Measurements from ENCODE around the gene C1QTNF6.
A peak's percentile ranks its signal among the peaks of the same experiment; 100 is the strongest.

C1QTNF6 gene

DNA sequence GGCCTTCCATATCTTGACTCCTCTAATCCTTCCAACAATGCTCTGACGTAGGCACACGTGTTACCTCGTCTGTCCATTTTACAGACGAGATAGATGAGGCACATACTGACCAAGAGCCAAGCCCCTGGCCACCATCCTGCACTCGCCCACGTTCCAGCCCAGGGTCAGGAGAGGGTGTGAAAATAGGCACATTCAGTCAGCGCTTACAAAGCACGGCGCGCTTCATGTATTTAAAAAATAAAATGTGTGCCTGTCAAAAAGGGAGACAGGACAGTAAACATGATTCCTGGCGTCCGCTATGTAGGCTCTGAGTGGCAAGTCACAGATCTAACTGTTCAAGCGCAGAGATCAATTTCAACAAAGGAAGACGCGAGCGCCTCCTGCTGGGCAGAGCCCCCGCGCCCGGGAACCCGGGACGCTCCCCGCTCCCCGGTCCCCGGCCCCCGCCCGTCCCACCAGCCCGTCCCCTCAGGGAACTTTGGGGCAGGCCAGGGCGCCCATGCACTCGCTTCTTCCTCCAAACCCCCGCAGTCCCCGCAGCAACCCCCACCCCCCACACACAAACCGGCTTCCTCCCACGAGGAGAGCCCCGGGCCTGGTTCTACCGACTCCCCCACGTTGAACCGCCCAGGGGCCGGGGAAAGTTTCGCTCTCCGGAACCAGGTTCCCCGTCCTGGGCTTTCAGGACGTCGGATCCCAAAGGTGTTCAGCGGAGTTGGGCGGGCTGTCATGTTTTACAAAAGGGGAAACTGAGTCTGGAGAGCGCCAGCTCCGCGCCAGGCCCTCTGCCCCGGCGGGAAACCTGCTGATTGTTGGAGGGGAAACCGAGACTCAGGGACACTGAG is 10.4 kb upstream of the C1QTNF6 start:
- 0 out of 2 replicates have a peak, but pooled peaks cover 6% of the 10 kb centered on the region for H3K4me1 ChIP-seq (ENCODE audit: control insufficient read depth, insufficient read depth, low read length)
- H3K36me3 ChIP-seq (ENCODE audit: control insufficient read depth in 2 of 2, insufficient read depth in 1 of 2, low read length in 2 of 2) = no peaks in the 10 kb centered on the region
- peak overlapping the region; percentile 48 for H3K4me3 ChIP-seq (ENCODE audit: low read depth, low read length)
- peak overlapping the region; percentile 92 for H3K27ac ChIP-seq (ENCODE audit: extremely low read depth, low read depth, low read length)
- H3K9me3 ChIP-seq (ENCODE audit: control insufficient read depth, insufficient read depth, low read depth, low read length) = no peaks in the 10 kb centered on the region
- CTCF ChIA-PET = interaction anchor here (0.5 to 3.2 kb wide), 43 partner anchors 9 to 1185 kb away, joined by 3 to 38 read pairs (median 6); partner anchors contain the start of genes IFT27 and KCTD17
- TF ChIP-seq, protein P1, sequence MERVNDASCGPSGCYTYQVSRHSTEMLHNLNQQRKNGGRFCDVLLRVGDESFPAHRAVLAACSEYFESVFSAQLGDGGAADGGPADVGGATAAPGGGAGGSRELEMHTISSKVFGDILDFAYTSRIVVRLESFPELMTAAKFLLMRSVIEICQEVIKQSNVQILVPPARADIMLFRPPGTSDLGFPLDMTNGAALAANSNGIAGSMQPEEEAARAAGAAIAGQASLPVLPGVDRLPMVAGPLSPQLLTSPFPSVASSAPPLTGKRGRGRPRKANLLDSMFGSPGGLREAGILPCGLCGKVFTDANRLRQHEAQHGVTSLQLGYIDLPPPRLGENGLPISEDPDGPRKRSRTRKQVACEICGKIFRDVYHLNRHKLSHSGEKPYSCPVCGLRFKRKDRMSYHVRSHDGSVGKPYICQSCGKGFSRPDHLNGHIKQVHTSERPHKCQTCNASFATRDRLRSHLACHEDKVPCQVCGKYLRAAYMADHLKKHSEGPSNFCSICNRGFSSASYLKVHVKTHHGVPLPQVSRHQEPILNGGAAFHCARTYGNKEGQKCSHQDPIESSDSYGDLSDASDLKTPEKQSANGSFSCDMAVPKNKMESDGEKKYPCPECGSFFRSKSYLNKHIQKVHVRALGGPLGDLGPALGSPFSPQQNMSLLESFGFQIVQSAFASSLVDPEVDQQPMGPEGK (tag by site-specific recombination; IDR thresholded peaks at IDR 0.05) = peak; percentile 67
- TF ChIP-seq, protein P2, sequence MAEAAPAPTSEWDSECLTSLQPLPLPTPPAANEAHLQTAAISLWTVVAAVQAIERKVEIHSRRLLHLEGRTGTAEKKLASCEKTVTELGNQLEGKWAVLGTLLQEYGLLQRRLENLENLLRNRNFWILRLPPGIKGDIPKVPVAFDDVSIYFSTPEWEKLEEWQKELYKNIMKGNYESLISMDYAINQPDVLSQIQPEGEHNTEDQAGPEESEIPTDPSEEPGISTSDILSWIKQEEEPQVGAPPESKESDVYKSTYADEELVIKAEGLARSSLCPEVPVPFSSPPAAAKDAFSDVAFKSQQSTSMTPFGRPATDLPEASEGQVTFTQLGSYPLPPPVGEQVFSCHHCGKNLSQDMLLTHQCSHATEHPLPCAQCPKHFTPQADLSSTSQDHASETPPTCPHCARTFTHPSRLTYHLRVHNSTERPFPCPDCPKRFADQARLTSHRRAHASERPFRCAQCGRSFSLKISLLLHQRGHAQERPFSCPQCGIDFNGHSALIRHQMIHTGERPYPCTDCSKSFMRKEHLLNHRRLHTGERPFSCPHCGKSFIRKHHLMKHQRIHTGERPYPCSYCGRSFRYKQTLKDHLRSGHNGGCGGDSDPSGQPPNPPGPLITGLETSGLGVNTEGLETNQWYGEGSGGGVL (tag by site-specific recombination; IDR thresholded peaks at IDR 0.05) = peak; percentile 62; the same call in 1 of the 2 replicates
- TF ChIP-seq ZNF121 (tag by site-specific recombination; IDR thresholded peaks at IDR 0.05) = peak; percentile 61; the same call in 1 of the 2 replicates
- TF ChIP-seq EGR2 (tag by site-specific recombination; IDR thresholded peaks at IDR 0.05; ENCODE audit: low read depth) = peak; percentile 67
- TF ChIP-seq CTCF (tag by site-specific recombination; IDR thresholded peaks at IDR 0.05) = peak; percentile 13; the same call in 1 of the 2 replicates
- TF ChIP-seq ZBTB48 (tag by site-specific recombination; IDR thresholded peaks at IDR 0.05) = peak; percentile 97; the same call in 1 of the 2 replicates
- TF ChIP-seq IKZF3 (tag by site-specific recombination; IDR thresholded peaks at IDR 0.05) = 0 out of 2 replicates have a peak, but pooled peaks have one; percentile 17
- TF ChIP-seq PRDM10 (tag by site-specific recombination; IDR thresholded peaks at IDR 0.05) = 0 out of 2 replicates have a peak, but pooled peaks have one; percentile 60
- TF ChIP-seq ZNF366 (tag by site-specific recombination; conservative IDR thresholded peaks at IDR 0.05) = 0 out of 2 replicates have a peak, but pooled peaks have one; percentile 7
- TF ChIP-seq ZNF677 (tag by site-specific recombination; IDR thresholded peaks at IDR 0.05) = no peak
- TF ChIP-seq ZNF692 (tag by site-specific recombination; IDR thresholded peaks at IDR 0.05) = no peak
- TF ChIP-seq ZNF184 (tag by site-specific recombination; IDR thresholded peaks at IDR 0.05) = no peak
- TF ChIP-seq, protein P3, sequence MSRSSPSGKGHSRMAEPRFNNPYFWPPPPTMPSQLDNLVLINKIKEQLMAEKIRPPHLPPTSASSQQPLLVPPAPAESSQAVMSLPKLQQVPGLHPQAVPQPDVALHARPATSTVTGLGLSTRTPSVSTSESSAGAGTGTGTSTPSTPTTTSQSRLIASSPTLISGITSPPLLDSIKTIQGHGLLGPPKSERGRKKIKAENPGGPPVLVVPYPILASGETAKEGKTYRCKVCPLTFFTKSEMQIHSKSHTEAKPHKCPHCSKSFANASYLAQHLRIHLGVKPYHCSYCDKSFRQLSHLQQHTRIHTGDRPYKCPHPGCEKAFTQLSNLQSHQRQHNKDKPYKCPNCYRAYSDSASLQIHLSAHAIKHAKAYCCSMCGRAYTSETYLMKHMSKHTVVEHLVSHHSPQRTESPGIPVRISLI (tag by site-specific recombination; IDR thresholded peaks at IDR 0.05) = no peak
- peak; percentile 71 for TF ChIP-seq GLIS2 (tag by site-specific recombination; IDR thresholded peaks at IDR 0.05)
- peak; percentile 54 for TF ChIP-seq ZNF654 (tag by site-specific recombination; IDR thresholded peaks at IDR 0.05; ENCODE audit: low read depth)
- POLR2A ChIA-PET = interaction anchor here (1.0 to 2.5 kb wide), 8 partner anchors 10 to 463 kb away, joined by 3 to 10 read pairs (median 4); partner anchors contain the start of genes C1QTNF6, GGA1, MPST and TST
